GM19468 (cell line): Measurements from ENCODE around the gene KCNJ6.
"Not testable (repeated sequence)": the region's sequence is repeated elsewhere in the genome, so short reads cannot be mapped to it uniquely, and the experiment has no call there.

Experiments used
- ATAC-seq: cut with Tn5 transposase; IDR thresholded peaks from one replicate; pipeline ENCODE4 v1.9.1; 2021; ENCODE audit warnings: mild to moderate bottlenecking, moderate library complexity, moderate number of reproducible peaks; ENCODE audit not compliant: unreplicated experiment; ENCODE audit errors: extremely low read depth

The KCNJ6 gene

DNA sequence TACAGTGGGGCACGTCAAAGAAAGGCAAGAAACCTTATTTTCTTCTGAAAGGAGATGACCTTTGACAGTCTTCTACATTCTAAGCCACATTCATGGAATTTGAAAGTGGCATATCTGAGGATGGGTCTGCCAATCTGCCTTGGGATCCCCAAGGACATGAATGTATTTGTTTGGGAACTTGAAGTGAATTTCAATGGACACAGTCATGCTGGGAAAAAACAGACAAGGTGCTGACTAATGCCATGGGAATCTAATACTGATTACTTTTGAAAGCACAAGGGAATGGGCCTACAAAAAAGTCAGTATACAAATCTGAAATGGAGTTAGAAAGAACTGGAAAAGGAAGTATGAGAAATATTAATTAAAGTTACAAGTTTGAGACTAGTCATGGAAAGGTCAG is 128.8 kb downstream of the KCNJ6 start:
- no peak for ATAC-seq

DNA sequence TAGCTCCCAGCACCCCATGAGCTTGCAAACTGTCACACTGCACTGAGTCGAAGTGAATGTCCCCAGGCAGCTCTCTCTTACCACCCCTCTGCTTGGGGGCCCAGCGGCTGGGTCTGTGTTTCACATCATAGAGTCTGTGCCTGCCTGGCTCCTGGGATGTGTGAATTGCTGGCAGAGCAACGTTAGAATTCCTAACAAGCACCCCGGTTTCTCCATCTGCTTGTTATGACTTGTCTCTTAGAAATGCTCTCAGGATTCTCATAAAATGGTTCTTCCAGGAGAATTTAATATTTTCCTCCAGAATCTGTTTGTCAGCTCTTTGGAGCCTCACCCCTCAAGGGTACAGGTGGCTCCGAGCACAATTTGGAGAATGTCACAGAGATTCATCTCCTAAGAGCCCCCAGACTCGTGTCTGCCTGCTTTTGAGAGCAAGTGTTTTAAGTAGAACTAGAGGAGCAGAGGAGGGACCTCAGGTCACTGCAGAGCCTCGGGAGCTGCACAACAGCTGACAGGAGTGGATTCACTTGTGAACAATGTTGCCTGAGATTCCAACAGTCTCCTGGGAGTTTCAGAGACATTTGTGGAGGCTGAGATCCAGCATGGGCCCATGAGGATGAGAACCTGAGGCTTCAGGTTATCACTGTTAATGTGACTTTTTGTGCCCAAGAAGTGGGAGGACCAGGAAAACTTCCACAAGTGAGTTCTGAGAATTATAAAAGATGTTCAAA is 131.5 kb downstream of the KCNJ6 start:
- no peak for ATAC-seq

DNA sequence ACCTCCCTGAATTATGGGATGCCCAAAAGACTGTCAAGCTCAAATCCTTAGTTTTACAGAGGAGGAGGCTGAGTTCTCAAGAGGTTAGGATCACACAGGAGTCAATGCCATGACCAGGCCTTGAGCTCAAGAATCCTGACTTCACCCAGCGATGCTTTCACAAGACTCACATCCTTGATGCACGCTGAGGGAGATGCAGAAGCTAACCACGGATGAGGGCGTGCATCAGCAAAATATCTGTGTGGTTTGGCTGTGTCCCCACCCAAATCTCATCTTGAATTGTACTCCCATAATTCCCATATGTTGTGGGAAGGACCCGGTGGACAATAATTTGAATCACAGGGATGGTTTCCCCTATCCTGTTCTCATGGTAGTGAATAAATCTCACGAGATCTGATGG is 133.2 kb downstream of the KCNJ6 start:
- no peak for ATAC-seq

DNA sequence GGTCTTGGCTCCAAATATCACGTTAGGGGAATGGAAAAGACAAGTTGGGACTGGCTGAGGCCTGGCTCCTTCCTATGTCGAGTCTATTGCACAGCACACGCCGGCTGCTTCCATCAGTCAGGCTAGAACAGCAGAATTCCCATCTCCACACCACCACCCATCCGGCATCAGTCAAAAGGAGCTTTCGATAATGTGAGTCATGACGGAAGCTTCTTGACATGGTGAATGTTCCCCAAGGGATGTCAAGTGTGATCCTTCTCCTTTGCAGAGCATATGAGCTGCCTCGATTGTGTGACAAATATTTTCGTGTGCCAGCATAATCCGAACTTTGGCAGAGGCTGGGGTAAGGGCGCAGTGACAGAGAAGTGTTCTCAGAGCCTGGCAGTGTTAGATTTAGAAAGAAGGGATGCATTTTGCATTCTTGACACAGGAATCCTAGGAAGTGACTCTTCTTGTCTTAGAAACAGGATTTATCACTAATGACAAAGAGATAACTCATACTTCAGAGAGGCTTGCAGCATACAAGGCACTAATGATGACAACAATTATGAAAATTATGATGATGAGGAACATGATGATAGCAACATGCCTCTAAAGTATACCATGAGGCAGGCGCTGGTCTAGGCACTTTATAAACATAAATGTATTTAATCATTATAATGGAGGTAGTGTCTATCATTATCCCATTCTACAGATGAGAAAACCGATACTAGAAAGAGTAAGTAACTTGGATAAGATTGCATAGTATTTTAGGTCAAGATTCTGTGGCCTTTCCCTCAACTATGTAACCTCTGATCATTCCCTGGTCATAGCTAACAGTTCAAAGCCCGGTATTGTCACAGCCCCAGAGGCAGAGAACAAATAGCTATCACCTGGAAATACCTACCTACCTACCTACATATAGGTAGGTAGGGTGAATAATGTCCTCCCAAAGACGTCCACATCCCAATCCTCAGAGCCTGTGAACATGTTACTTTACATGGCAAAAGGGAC is 135.0 kb downstream of the KCNJ6 start:
- no peak for ATAC-seq

DNA sequence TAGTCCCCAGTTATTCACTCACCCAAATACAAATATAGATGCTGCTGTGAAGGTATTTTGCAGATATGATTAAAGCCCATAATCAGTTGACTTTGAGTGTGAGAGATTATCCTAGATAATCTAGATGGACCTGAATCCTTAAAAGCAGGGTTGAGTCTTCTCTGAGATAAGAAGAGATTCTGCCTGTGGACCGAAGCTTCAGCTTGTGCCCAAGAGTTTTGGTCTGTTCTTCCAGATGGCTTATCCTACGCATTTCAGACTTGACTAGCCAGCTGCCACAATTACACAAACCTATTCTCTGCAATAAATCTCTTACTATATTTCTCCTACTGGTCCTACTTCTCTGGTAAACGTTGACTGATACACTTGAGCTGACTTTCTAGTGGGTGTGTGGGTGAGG is 145.1 kb downstream of the KCNJ6 start:
- no peak for ATAC-seq

DNA sequence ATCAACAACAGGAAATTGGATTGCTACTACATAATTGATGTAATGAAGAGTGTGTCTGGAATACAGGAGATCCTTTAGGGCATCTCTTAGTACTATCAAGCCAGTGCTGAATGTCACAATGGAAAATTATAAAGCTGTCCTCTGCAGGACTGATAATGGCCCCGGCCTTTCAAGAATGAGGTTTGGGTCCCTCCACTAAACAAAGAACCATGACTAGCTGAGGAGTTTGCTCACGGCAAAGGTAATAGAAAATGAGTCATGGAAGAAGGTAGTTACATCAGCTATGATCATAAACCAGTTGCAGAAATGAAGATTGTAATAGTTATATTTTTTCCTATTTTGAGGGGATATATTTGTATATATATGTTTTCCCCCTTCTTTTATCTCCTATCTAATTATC is 145.8 kb downstream of the KCNJ6 start:
- ATAC-seq: no peak

DNA sequence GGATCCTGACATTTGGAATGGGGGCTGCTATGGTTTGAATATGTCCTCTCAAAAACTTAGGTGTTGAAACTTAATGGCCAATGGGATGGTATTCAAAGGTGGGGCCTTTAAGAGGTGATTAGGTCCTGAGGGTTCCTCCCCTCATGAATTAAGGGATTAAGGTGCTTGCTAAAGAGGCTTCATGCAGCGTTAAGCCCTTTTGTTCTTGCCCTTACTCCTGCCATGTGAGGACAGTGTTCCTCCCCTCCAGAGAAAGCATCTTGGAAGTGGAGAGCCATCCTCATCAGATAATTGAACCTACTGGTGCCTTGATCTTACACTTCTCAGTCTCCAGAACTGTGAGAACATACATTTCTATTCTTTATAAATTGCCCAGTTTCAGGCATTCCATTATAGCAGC is 146.6 kb downstream of the KCNJ6 start:
- no peak for ATAC-seq

DNA sequence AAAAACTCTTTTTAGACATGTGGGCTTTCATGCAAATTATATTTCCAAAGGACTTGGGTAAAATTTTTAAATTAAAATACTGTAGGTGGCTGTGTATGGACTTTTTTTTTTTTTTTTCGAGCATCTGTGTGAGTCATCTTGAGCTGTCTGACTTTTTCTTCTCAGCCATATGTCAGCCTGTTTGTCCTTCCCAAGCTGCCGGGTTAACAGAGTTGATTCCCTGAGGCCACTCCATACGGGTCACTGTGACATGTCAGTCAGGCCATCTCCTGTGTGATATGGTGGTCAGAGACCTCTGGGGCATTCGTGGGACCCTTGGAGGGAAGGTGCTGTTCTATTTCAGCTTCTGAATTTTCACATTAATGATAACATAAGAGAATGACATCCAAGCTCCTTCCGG is 148.3 kb downstream of the KCNJ6 start:
- ATAC-seq: no peak

DNA sequence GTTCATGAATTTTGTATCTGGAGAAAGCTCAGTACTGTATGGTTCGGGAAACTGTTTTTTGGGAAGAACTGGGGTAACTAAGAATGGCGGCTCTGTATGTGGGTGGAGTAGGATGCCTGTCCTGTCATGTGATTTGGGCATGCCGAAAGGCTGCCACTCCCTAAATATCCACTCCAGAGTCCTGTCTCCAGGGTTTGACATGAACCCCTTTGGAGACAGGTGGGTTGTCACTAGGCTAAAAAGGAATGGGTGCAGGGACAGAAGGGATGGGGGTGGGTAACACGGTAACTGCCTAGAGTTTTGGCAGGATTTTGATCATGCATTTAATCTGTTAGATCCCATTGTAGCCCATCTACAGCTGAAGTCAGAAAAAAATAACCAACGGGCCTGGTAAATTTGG is 150.1 kb downstream of the KCNJ6 start:
- no peak for ATAC-seq

DNA sequence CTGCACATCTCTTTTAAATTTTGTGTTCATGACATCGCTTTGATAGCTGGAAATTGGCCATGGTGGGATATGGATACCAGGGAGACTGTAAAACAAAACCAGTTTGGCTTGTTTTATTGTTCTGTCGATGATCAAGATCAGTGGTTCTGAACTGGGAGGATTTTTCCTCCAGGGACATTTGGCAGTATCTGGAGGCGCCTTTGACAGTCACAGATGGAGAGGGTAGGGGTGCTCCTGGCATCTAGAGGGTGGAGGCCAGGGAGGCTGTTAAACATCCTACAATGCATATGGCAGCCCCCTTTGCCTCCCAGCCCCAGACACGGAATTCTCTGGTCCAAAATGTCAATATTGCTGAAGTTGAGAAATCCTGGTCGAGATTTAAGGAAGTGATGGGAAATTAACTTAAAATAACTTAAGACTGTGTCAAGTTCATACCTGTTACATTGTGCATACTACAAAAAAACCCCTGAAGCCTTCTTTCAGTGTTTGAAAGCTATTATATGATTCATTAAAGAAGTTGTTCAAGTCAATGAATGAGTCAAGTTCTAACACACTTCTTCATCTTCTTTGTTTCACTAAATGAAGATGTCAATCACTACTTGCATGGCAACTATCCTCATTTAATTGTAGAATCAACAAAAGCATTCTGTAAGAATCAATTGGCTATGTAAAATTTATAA is 150.9 kb downstream of the KCNJ6 start:
- no peak for ATAC-seq

DNA sequence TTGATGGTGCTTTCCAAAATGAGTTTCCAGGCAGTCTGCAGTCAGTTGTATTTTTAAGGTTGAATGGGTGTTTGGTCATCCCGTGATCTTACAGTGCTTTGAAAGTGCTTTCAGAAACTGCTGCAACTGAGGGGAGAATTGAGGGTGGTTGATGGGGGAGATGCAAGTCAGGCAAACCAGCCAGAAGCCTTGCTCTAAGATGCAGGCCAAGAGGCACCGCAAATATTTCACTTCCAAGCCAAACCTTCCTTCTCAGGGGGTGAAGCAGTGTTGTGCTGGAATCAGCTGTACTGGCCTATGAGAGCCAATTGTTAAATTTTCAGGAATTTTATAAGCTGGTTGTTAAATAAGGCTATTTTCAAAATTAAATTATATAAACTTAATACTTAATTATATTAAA is 151.6 kb downstream of the KCNJ6 start:
- ATAC-seq: no peak

DNA sequence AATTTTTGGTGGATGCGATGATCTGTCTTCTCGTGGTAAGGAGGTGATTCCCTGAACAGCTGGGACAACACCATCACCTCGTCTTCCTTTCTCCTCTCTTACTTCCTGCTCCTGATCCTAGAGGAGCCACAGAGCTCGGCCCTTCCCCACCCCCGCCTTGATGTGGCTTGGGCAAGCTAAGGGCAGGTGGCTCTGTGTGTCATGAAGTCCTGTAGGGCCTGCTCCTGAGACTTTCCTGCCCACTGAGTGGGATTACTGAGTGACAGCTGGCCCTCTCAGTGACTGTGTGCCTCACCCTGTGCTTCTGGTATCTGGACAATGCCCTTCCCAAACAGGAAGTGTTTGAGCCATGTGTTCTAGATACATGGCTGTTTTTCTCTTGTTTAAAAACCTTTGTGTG is 153.0 kb downstream of the KCNJ6 start:
- no peak for ATAC-seq

DNA sequence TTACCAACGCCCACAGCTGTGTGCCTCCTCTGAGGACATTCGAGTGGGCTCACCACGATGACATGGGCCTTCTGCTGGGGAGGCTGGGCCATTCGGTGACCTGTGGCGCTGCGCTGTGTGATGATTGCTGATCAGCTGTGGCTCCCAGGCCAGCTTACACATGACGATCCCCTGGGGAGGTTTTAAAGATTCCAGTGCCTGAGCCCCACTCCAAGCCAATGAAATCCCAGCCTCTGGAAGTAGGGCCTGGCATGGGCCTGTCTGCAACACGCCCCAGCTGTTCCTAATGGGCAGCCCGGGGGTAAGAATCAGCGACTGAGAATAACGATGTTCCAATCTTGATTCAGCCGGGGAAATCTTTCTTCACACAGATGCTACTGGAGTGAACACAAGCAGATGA is 153.7 kb downstream of the KCNJ6 start:
- ATAC-seq: no peak

DNA sequence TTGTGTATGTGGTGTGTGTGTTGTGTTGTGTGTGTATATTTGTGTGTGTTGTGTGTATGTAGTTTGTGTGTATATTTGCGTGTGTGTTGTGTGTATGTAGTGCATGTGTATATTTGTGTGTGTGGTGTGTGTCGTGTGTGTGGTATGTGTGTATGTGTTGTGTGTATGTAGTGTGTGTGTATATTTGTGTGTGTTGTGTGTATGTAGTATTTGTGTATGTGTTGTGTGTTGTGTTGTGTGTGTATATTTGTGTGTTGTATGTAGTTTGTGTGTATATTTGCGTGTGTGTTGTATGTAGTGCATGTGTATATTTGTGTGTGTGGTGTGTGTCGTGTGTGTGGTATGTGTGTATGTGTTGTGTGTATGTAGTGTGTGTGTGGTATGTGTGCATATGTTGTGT is 154.9 kb downstream of the KCNJ6 start:
- ATAC-seq: not testable (repeated sequence)

DNA sequence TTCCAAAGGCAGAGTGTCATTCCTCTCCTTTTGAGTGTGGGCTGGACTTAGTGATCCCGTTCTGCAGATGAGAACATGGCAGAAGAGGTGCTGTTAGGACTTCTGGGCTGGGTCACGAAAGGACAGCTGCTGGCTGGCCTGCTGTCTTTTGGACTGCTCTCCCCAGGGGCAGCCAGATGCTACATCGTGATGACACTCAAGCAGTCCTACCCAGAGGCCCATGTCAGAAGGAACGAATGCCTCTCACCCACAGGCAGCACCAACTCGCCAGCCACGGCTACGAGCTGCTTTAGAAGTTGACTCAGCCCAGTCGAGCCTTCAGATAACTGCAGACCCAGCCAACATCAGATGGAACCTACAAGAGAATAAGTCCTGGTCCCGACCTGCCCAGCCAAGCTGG is 156.5 kb downstream of the KCNJ6 start:
- no peak for ATAC-seq

DNA sequence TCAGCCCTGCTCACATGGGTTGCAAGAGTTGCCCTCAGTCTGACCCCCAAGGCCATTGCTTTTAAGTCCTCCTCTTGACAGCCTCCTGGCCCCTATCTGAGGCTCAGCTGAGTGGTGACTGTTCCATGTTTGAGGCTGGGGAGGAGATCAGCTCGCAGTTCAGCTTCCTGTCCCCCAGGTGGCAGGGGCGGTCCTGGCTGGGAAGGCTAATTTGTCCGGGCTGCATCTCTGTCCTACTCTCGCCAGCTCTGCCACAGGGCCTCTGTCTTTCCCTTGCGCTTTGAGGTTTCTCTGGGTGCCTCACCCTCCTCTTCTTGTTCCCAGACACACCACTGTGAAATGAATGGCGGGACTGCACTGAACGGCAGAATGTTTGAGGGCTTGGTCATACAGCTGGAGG is 157.3 kb downstream of the KCNJ6 start:
- no peak for ATAC-seq

DNA sequence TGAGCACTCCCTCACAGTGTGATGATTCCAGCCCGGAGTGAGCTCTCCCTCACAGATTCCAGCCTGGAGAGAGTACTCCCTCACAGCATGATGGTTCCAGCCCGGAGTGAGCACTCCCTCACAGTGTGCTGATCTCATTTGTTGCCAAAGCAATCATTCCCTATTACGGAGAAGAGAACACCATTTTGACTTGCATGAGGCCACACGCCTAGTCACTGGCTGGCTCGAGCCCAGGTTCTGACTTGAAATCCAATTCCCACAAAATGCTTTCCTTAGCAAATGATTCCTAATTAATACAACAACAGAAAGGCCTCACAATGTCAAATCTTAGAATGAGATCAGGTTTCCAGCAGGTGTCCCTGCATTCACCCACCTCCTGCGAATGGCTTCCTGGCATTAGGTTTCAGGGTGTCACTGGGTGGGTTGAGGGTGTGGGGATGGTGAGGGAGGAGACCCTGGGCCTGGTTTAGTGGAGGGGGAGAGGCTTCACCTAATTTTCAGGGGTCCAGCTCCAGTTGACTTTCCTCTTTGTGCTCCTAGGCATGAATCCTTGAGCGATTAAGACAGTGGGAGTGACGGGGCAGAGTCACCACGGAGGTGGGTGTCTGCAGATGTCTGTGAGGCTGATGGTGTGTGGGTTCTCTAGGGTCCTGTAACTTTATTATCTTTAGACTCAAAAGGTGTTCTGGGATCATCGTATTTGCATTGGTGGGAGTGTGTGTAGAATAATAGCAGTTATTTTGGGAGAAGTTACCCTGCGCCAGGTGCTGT is 158.5 kb downstream of the KCNJ6 start:
- no peak for ATAC-seq

DNA sequence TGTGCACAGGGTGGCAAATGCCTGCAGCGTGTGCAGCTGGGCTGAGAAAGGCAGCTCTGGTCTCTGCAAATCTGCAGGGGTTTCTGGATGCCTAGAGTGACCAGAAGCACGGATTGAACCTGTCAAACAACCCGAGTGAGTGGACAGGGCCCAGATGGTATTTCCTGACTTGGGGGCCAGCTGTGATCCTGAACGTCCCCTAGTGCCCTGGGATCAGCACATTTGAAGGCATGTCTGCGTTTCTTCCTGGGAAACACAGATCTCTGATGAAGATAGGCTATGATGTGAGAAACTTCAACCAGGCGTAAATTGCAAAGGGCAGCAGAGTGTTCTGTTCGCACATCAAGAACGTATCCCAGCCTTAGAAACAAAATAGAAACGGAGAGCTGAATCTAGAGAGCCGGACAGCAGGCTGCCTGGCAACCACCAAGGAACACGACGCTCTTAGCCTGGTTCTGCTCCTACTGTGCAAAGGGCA is 163.1 kb downstream of the KCNJ6 start:
- ATAC-seq: no peak

DNA sequence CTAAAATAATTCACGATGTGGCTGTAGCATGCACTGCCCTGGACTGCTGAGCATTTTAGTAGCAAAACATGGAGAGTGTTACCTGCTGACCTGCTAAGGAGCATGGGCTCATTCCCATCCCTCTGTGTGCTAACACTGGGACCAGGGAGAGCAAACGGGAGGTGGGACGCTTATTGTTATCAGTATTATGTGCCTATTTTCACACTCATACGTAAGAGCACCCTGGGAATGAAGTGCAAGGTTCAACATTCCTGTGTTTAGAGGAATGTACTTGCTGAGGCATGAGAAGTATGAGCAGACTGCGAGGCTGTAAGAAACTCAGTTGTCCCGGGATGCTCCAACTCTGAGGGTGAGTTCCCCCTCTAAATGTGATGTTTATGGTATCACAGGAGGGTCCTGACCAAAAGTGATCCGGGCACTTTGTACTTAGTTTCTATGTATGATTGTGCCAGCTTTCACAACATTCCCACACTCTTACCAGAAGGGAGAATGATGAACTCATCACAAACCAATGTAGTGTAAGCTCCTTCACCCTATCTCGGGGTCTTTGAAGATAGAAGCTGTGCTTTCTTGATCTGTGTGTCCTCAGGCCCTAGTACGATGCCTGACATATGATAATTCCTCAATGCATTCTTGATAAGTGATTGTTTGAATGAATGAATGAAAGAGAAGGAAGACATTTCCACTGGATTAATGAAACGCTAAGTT is 164.8 kb downstream of the KCNJ6 start:
- ATAC-seq: no peak
